GM21737 (cell line): ENCODE measurements around the gene ZDHHC14.
"Not testable (repeated sequence)": the region's sequence is repeated elsewhere in the genome, so short reads cannot be mapped to it uniquely, and the experiment has no call there.

Source experiments
- ATAC-seq: cut with Tn5 transposase; IDR thresholded peaks from one replicate; pipeline ENCODE4 v1.9.1; 2021; ENCODE audit warnings: mild to moderate bottlenecking, moderate library complexity; ENCODE audit not compliant: unreplicated experiment

Gene ZDHHC14

GRCh38 chr6:157548635-157549467, 167.9 kb downstream of the ZDHHC14 start:
- no peak for ATAC-seq

- no peak for ATAC-seq
Measured at GRCh38 chr6:157549468-157549745, 168.4 kb downstream of the ZDHHC14 start.

GRCh38 chr6:157550114-157550989, 169.4 kb downstream of the ZDHHC14 start:
- no peak for ATAC-seq

GRCh38 chr6:157551041-157551832, 170.2 kb downstream of the ZDHHC14 start:
- ATAC-seq: no peak

GRCh38 chr6:157552081-157552747, 171.2 kb downstream of the ZDHHC14 start:
- no peak for ATAC-seq

GRCh38 chr6:157552820-157553485, 172.0 kb downstream of the ZDHHC14 start:
- no peak for ATAC-seq

- ATAC-seq: no peak
Measured at GRCh38 chr6:157554747-157555146, 173.8 kb downstream of the ZDHHC14 start.

GRCh38 chr6:157555455-157556143, 174.6 kb downstream of the ZDHHC14 start:
- ATAC-seq: no peak

GRCh38 chr6:157556144-157556645, 175.2 kb downstream of the ZDHHC14 start:
- no peak for ATAC-seq

- ATAC-seq: no peak
Measured at GRCh38 chr6:157556671-157557430, 175.9 kb downstream of the ZDHHC14 start.

- peak; percentile 43 for ATAC-seq
Measured at GRCh38 chr6:157557559-157557958, 176.6 kb downstream of the ZDHHC14 start.

- no peak for ATAC-seq
Measured at GRCh38 chr6:157558049-157558448, 177.1 kb downstream of the ZDHHC14 start.

- ATAC-seq: no peak
Measured at GRCh38 chr6:157558487-157559200, 177.7 kb downstream of the ZDHHC14 start.

GRCh38 chr6:157559201-157559756, 178.3 kb downstream of the ZDHHC14 start:
- no peak for ATAC-seq

GRCh38 chr6:157560063-157560462, 179.1 kb downstream of the ZDHHC14 start:
- ATAC-seq: not testable (repeated sequence)

- ATAC-seq: peak; percentile 0
Measured at GRCh38 chr6:157560691-157561413, 179.9 kb downstream of the ZDHHC14 start.

- peak; percentile 29 for ATAC-seq
Measured at GRCh38 chr6:157561414-157561790, 180.4 kb downstream of the ZDHHC14 start.
